GM18858 (cell line): ENCODE measurements around the gene GRIP1.

Experiments
- ATAC-seq: cut with Tn5 transposase; IDR thresholded peaks from one replicate; pipeline ENCODE4 v1.9.1; 2021; ENCODE audit not compliant: unreplicated experiment

GRIP1 gene

GRCh38 chr12:66399911-66400306, 279.0 kb downstream of the GRIP1 start:
- ATAC-seq: no peak

- ATAC-seq: no peak
Observed at GRCh38 chr12:66398931-66399910, 279.7 kb downstream of the GRIP1 start.

- ATAC-seq: no peak
Observed at GRCh38 chr12:66397574-66398290, 281.1 kb downstream of the GRIP1 start.

GRCh38 chr12:66393890-66394289, 285.0 kb downstream of the GRIP1 start:
- ATAC-seq: no peak

- ATAC-seq: no peak
Observed at GRCh38 chr12:66392266-66392915, 286.5 kb downstream of the GRIP1 start.

- no peak for ATAC-seq
Observed at GRCh38 chr12:66388517-66388916, 290.4 kb downstream of the GRIP1 start.

GRCh38 chr12:66387117-66387516, 291.8 kb downstream of the GRIP1 start:
- ATAC-seq: no peak

GRCh38 chr12:66380769-66381535, 297.9 kb downstream of the GRIP1 start:
- ATAC-seq: no peak

- no peak for ATAC-seq
Observed at GRCh38 chr12:66379616-66380015, 299.3 kb downstream of the GRIP1 start.

- ATAC-seq: no peak
Observed at GRCh38 chr12:66375560-66375959, 303.3 kb downstream of the GRIP1 start.

GRCh38 chr12:66371982-66372381, 306.9 kb downstream of the GRIP1 start:
- no peak for ATAC-seq

- ATAC-seq: no peak
Observed at GRCh38 chr12:66367015-66367667, 311.7 kb downstream of the GRIP1 start.

GRCh38 chr12:66365718-66366490, 313.0 kb downstream of the GRIP1 start:
- ATAC-seq: no peak

- no peak for ATAC-seq
Observed at GRCh38 chr12:66361703-66362102, 317.2 kb downstream of the GRIP1 start.

- ATAC-seq: no peak
Observed at GRCh38 chr12:66359300-66359699, 319.6 kb downstream of the GRIP1 start.

GRCh38 chr12:66354291-66354690, 324.6 kb downstream of the GRIP1 start:
- ATAC-seq: no peak

- no peak for ATAC-seq
Observed at GRCh38 chr12:66352899-66353298, 326.0 kb downstream of the GRIP1 start.

- no peak for ATAC-seq
Observed at GRCh38 chr12:66352197-66352596, 326.7 kb downstream of the GRIP1 start.

GRCh38 chr12:66351301-66351700, 327.6 kb downstream of the GRIP1 start:
- ATAC-seq: no peak

- ATAC-seq: no peak
Observed at GRCh38 chr12:66345956-66346355, 332.9 kb downstream of the GRIP1 start.
